GM18505 (cell line): Measurements from ENCODE around the gene LIMCH1.
"Not testable (repeated sequence)": the region's sequence is repeated elsewhere in the genome, so short reads cannot be mapped to it uniquely, and the experiment has no call there.

Experiments used
- ATAC-seq: cut with Tn5 transposase; IDR thresholded peaks from one replicate; pipeline ENCODE4 v1.9.1; 2021; ENCODE audit not compliant: unreplicated experiment
- POLR2A ChIP-seq: IDR thresholded peaks from 4 replicates; pipeline ENCODE4 v1.6.1; 2011; ENCODE audit warnings: borderline replicate concordance; ENCODE audit not compliant: insufficient read depth, insufficient read length; ENCODE audit errors: extremely low read depth

The LIMCH1 gene

GRCh38 chr4:41713768-41714167 is 175.8 kb downstream of the LIMCH1 start:
- no peak for TF ChIP-seq POLR2A
- no peak for ATAC-seq

- ATAC-seq, result no peak
- no peak for TF ChIP-seq POLR2A
These were observed 176.5 kb downstream of the LIMCH1 start for GRCh38 chr4:41714364-41715000.

GRCh38 chr4:41715155-41715554 is 177.2 kb downstream of the LIMCH1 start:
- ATAC-seq, result no peak
- no peak for TF ChIP-seq POLR2A

GRCh38 chr4:41718907-41719306 is 180.9 kb downstream of the LIMCH1 start:
- no peak for ATAC-seq
- no peak for TF ChIP-seq POLR2A

- no peak for TF ChIP-seq POLR2A
- ATAC-seq, result no peak
These were observed 181.5 kb downstream of the LIMCH1 start for GRCh38 chr4:41719417-41719816.

GRCh38 chr4:41722181-41722580 is 184.2 kb downstream of the LIMCH1 start:
- no peak for TF ChIP-seq POLR2A
- no peak for ATAC-seq

GRCh38 chr4:41723286-41723685 is 185.3 kb downstream of the LIMCH1 start:
- no peak for TF ChIP-seq POLR2A
- no peak for ATAC-seq

- TF ChIP-seq POLR2A, result no peak
- no peak for ATAC-seq
These were observed 187.3 kb downstream of the LIMCH1 start for GRCh38 chr4:41725254-41725653.

- ATAC-seq, result no peak
- TF ChIP-seq POLR2A, result no peak
These were observed 190.1 kb downstream of the LIMCH1 start for GRCh38 chr4:41727861-41728572.

- no peak for TF ChIP-seq POLR2A
These were observed 190.6 kb downstream of the LIMCH1 start for GRCh38 chr4:41728573-41728913.

GRCh38 chr4:41731569-41732126 is 193.7 kb downstream of the LIMCH1 start:
- no peak for TF ChIP-seq POLR2A
- ATAC-seq, result no peak

More at GRCh38 chr4:41728573-41728913, 190.6 kb downstream of the LIMCH1 start:
- ATAC-seq, result no peak

- ATAC-seq, result no peak
These were observed 196.4 kb downstream of the LIMCH1 start for GRCh38 chr4:41734371-41734770.

GRCh38 chr4:41737491-41737890 is 199.5 kb downstream of the LIMCH1 start:
- ATAC-seq, result not testable (repeated sequence)

More at GRCh38 chr4:41734371-41734770, 196.4 kb downstream of the LIMCH1 start:
- TF ChIP-seq POLR2A, result no peak

GRCh38 chr4:41741354-41741753 is 203.4 kb downstream of the LIMCH1 start:
- TF ChIP-seq POLR2A, result no peak
- ATAC-seq, result no peak
